ENCODE results near the gene FGD2.

- TF ChIP-seq, protein P1, sequence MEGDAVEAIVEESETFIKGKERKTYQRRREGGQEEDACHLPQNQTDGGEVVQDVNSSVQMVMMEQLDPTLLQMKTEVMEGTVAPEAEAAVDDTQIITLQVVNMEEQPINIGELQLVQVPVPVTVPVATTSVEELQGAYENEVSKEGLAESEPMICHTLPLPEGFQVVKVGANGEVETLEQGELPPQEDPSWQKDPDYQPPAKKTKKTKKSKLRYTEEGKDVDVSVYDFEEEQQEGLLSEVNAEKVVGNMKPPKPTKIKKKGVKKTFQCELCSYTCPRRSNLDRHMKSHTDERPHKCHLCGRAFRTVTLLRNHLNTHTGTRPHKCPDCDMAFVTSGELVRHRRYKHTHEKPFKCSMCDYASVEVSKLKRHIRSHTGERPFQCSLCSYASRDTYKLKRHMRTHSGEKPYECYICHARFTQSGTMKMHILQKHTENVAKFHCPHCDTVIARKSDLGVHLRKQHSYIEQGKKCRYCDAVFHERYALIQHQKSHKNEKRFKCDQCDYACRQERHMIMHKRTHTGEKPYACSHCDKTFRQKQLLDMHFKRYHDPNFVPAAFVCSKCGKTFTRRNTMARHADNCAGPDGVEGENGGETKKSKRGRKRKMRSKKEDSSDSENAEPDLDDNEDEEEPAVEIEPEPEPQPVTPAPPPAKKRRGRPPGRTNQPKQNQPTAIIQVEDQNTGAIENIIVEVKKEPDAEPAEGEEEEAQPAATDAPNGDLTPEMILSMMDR (conservative IDR thresholded peaks at IDR 0.05; ENCODE audit: low read depth, low read length): no peak
- TF ChIP-seq POLR2A (IDR thresholded peaks at IDR 0.05; ENCODE audit: low read depth, low read length) (no peak), RAD21 (IDR thresholded peaks at IDR 0.05; ENCODE audit: low read length) (no peak), USF2 (IDR thresholded peaks at IDR 0.05; ENCODE audit: low read depth, low read length) (no peak)
Measured at GRCh38 chr6:36959555-36960250, 45.8 kb upstream of the FGD2 start.
